Measurements from ENCODE around the gene SGTB. TPM values are rescaled to one million over a fixed set of nuclear protein-coding genes. Genes with fewer than 3 reads are reported as not detected.
A peak's percentile ranks its signal among the peaks of the same experiment; 100 is the strongest.

Gene SGTB
- polyA plus RNA-seq, 6 donors from 2014 or later = 1.9 to 4.3 (median 3.2) TPM

DNA sequence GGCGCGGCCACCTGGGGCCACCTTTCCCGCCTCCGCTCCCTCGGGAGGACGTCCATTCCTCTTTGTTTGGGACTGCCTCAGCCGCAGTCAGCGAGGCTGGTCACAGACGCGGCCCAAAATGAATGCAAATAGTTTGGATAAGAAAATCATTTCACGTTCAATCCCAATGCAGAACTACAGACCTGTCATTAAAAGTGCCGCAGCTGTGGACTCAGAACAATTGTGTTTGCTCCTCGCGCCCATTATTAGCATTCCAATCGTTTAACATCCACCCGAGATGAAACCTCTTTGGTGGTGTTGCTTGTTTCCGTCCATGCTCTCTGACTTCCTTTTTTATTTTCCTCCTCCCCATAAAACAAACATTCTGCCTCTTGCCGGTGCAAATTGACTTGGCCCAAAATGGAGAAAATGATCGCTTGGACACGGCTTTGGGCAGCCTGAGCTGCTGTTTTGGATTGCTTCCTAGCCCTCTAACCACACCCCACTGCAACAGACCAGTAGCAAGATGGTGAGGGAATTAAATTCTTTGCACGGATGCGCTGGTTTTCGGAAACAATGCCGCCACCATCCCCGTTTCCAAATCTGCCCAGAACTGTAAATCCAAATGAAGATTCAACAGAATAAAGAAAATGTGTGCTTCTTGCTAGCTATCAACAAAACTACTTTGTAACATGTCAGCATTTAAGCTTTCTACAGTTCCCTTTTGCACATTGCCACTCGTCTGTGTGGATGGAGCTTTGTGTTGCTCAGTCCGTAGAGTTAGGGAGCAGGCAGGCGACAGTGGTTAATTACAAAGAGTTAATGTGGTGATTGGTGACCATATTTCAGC is 880 bp upstream of the SGTB start:
- no peaks in the 10 kb centered on the region for H3K36me3 Mint-ChIP-seq
- peaks cover 0 to 1% (median 0%) of the 10 kb centered on the region in 7 donors for H3K9me3 Mint-ChIP-seq
- H3K27ac Mint-ChIP-seq = peak overlapping the region; percentile 29 to 93 (median 84)
- H3K27me3 Mint-ChIP-seq = no peaks in the 10 kb centered on the region
- DNase-seq = peak; percentile 11
- H3K4me1 Mint-ChIP-seq = peaks cover 15 to 38% (median 15%) of the 10 kb centered on the region in 3 donors
- H3K4me3 Mint-ChIP-seq = peak overlapping the region; percentile 86 to 99 (median 96)
- ATAC-seq (ENCODE audit: low read depth in 2 of 2) = peak in 1 of 2 donors; percentile 3

DNA sequence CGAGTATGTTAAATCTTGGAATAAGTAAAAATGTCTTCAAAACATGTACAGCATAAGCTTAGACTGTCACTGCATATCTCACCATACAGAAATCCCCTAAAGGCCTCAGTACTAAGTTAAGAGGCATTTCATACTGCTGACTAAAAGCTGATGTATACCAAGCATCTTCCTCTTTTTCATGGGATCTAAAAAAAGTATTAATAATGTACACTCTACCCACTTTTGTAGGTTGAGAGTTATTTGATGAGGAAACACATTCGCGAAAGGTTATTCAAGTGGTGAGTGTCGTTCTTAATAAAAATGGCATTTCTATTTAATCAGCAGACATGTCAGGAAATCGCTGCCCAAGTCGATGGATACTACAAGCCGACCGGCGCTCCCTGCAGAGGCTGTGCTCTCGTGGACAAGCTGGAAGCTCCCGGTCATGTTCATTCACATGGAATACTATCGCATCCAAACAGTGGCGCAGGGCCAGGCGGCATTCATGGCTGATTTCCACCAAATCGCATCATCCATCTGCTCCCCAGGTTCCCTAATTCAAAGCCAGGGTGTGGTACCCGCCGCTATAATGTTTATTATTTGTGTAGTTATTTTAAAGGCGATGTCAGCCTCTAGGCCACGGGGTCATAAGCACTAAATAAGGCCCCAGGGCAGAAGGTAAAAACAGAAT is 724 bp downstream of the SGTB start:
- H3K9me3 Mint-ChIP-seq = peaks cover 0 to 1% (median 0%) of the 10 kb centered on the region in 7 donors
- no peaks in the 10 kb centered on the region for H3K27me3 Mint-ChIP-seq
- H3K4me3 Mint-ChIP-seq = peak overlapping the region; percentile 79 to 97 (median 93)
- peak overlapping the region; percentile 29 to 91 (median 64) for H3K27ac Mint-ChIP-seq
- ATAC-seq (ENCODE audit: low read depth in 2 of 2) = peak; percentile 51 to 52
- H3K36me3 Mint-ChIP-seq = no peaks in the 10 kb centered on the region
- H3K4me1 Mint-ChIP-seq = peaks cover 15 to 29% (median 15%) of the 10 kb centered on the region in 3 donors
- DNase-seq = peak; percentile 18

DNA sequence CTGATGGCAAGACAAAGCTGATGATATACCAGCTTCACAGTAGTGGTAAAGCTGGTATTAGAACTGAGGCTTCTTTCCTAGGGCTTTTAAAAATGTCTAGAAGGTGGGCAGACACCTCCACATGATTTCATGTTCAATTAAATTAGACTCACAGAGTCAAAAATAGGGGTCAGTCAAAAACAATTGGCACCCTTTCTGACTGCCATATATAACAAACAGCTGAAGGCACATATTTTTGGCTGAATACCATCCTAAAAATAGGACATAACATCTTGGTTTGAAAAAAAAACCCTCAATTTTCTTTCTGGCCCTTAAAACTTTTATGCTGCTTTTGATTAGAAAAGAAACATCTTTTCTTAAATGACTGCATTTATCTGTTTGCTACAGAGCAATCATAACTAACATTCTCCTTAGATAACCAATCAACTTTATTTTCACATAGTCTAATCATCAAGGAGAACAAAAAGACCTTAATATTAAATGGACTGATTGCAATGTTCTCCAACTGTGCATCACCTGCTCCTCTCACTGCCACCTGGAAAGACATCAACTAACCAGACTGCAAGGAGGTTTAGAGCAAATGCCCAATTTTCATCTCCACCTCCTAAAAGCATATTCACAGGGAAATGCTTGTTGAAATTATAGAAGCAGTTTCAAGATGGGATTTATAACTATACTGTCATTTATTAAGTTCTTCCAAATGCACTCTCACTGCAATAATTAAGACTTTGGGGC is 3.2 kb downstream of the SGTB start:
- DNase-seq (no peak), ATAC-seq (ENCODE audit: low read depth in 2 of 2) (no peak)
- no peak overlapping the region for H3K27ac Mint-ChIP-seq
- H3K4me1 Mint-ChIP-seq = peaks cover 15 to 29% (median 20%) of the 10 kb centered on the region in 3 donors
- peaks cover 0 to 1% (median 0%) of the 10 kb centered on the region in 7 donors for H3K9me3 Mint-ChIP-seq
- peaks cover 0 to 8% of the 10 kb centered on the region in 2 donors for H3K36me3 Mint-ChIP-seq
- H3K27me3 Mint-ChIP-seq = no peaks in the 10 kb centered on the region
- H3K4me3 Mint-ChIP-seq = peak overlapping the region in 2 of 8 donors; percentile 30 to 45

DNA sequence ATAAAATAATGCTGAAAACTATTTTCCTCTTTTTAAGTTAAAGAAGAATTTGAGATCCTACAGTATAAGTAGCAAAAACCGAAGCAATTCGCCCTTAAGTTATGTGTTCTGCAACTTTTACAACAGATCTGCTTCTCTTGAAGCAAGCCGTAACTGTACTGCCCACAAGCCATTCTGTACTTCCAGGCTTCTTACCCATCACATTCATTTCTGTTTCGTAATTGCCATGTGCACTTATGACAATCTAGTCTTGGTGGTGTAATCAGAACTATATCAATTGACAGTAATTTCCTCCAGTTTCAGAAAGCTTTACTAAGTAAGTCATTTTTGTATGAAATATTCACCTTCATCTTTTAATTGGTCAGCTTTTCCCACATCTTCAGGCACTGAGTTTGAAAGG is 13.8 kb downstream of the SGTB start:
- H3K4me1 Mint-ChIP-seq = no peaks in the 10 kb centered on the region
- DNase-seq = no peak
- no peaks in the 10 kb centered on the region for H3K27me3 Mint-ChIP-seq
- H3K4me3 Mint-ChIP-seq = no peak overlapping the region
- peaks cover 8 to 16% of the 10 kb centered on the region in 2 donors for H3K36me3 Mint-ChIP-seq
- H3K9me3 Mint-ChIP-seq = no peaks in the 10 kb centered on the region
- ATAC-seq (ENCODE audit: low read depth in 2 of 2) = no peak
- no peak overlapping the region for H3K27ac Mint-ChIP-seq

DNA sequence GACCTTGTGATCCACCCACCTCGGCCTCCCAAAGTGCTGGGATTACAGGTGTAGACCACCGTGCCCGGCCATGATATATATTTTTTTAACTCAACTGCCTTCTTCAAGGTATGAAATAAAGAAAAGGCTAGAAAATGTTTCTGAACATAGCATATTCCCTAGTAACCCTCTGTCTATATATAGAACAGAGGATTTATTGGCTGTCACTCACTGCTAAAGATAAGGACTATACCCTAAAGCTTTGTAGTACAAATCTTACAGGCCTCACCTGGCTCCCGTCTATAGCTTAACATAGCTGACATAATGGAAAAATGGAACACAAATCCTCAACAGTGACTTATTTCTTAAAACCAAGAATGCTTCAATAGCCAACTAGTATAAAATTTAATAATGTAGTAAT is 14.2 kb downstream of the SGTB start:
- ATAC-seq (ENCODE audit: low read depth in 2 of 2) (no peak), DNase-seq (no peak)
- Mint-ChIP-seq H3K4me1 (no peaks in the 10 kb centered on the region), H3K4me3 (no peak overlapping the region), H3K36me3 (peaks cover 8 to 16% of the 10 kb centered on the region in 2 donors), H3K9me3 (no peaks in the 10 kb centered on the region), H3K27ac (no peak overlapping the region), H3K27me3 (no peaks in the 10 kb centered on the region)

DNA sequence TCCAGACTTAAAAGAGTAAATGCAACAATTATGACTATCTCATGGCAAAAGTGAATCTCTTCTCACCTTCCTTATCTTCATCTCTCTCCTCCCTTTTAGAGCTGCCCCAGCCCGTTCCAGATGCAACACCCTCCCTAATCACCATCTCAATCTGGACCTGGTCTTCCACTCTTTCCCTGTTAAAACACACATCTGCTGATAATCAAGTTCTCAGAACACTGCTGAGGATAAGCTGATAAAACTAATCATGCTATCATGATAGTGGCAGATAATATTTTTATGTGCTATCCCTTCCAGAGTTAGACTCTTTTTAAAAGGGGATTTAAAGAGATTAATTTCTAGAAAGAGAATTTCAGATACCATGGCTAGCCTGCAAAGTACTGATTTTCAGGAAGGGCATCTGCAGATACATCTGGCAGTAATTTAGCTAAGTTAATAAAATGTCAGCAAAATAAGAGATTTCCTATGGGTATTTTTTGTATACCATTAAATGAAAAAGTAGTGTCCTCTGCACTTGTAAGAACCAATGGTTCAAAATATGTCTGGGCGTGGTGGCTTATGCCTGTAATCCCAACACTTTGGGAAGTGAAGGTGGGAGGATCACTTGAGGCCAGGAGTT is 17.2 kb downstream of the SGTB start:
- H3K9me3 Mint-ChIP-seq = no peaks in the 10 kb centered on the region
- H3K4me1 Mint-ChIP-seq = peaks cover 0 to 2% (median 0%) of the 10 kb centered on the region in 3 donors
- H3K36me3 Mint-ChIP-seq = peaks cover 7 to 8% of the 10 kb centered on the region in 2 donors
- ATAC-seq (ENCODE audit: low read depth in 2 of 2) (no peak), DNase-seq (no peak)
- peak overlapping the region in 1 of 6 donors; percentile 33 for H3K27ac Mint-ChIP-seq
- no peak overlapping the region for H3K4me3 Mint-ChIP-seq
- H3K27me3 Mint-ChIP-seq = no peaks in the 10 kb centered on the region

DNA sequence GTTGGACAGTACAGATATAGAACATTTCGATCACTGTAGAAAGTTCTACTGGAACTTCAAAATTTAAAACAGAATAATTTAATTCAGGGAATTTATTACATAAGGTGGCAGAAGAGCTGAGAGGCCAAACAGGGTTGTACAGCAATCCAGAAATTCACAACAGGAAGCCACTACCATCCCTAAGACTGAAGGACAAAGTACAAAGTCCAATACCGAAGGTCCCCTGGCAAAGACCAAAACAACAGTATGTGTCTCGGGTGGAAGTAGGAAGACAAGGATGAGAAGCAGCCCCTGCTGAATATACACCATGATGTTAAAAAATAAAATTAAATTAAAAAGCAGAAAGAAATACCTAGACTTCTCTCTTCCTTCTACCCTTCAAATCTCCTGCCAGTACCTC is 19.9 kb downstream of the SGTB start:
- Mint-ChIP-seq H3K27me3 (no peaks in the 10 kb centered on the region), H3K27ac (peak overlapping the region in 1 of 6 donors; percentile 11), H3K4me1 (peaks cover 0 to 20% (median 9%) of the 10 kb centered on the region in 3 donors), H3K4me3 (no peak overlapping the region), H3K9me3 (no peaks in the 10 kb centered on the region), H3K36me3 (peaks cover 15% of the 10 kb centered on the region in 2 donors)
- DNase-seq (no peak), ATAC-seq (ENCODE audit: low read depth in 2 of 2) (no peak)

DNA sequence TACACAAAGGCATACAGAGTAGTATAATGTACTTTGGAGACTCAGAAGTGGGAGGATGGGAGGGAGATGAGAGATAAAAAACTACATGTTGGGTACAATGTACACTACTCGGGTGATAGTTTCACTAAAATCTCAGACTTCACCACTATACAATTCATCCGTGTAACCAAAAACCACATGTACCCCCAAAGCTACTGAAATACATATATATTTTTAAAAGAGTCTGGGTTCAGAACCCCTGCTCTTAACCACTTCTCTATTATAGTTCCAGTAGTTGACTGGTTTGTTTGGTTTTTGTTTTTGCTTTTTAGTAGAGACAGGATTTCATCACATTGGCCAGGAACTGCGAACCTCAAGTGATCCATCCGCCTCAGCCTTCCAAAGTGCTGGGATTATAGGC is 22.6 kb downstream of the SGTB start:
- Mint-ChIP-seq H3K36me3 (peaks cover 8 to 15% of the 10 kb centered on the region in 2 donors), H3K27me3 (no peaks in the 10 kb centered on the region)

DNA sequence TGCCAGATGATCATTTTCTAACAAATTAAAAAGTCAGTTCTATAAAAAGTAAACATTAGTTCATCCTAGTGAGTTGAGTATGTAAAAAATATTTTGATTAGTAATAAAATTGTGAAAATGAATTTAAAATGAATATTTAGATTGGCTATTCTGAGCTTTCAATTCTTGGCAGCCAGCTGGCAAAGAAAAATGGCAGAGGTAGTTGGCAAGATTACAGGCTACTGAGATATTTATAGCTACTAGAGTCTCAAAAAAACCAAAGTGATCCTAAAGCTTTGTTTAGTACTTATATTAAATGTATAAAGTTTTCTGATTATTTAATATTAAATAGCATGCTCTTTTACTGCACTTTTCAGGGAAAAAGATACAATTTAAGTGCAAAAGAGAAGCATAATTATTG is 25.0 kb downstream of the SGTB start:
- H3K27ac Mint-ChIP-seq = no peak overlapping the region
- no peaks in the 10 kb centered on the region for H3K27me3 Mint-ChIP-seq
- no peaks in the 10 kb centered on the region for H3K9me3 Mint-ChIP-seq
- no peak overlapping the region for H3K4me3 Mint-ChIP-seq
- peaks cover 16 to 20% of the 10 kb centered on the region in 2 donors for H3K36me3 Mint-ChIP-seq
- no peak for DNase-seq
- peaks cover 8 to 24% (median 9%) of the 10 kb centered on the region in 3 donors for H3K4me1 Mint-ChIP-seq
- no peak for ATAC-seq (ENCODE audit: low read depth in 2 of 2)

More for the DNA sequence above, 22.6 kb downstream of the SGTB start:
- H3K27ac Mint-ChIP-seq = peak overlapping the region in 1 of 6 donors; percentile 20
- DNase-seq = peak; percentile 6
- H3K4me1 Mint-ChIP-seq = peaks cover 0 to 20% (median 9%) of the 10 kb centered on the region in 3 donors
- no peaks in the 10 kb centered on the region for H3K9me3 Mint-ChIP-seq
- peak overlapping the region in 4 of 8 donors; percentile 16 to 63 (median 40) for H3K4me3 Mint-ChIP-seq
- peak in 1 of 2 donors; percentile 27 for ATAC-seq (ENCODE audit: low read depth in 2 of 2)

DNA sequence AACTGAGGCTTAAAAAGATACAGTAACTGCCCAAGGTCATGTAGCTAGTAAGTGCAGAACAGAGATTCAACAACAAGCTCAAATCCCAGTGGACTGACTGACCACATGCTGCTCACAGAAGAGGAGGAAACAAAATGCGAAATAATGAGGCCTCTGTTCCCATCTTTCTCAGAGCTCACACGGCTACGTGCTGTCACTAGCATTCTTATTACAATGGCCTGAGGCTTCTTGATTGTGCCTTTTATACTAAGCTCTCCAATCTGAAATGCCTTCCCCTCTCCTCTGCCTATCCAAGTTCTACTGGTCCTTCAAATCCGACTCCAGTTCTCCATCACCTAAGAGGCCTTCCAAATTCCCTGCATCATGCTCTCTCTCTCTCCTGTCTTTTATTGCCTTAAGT is 26.0 kb downstream of the SGTB start:
- H3K4me1 Mint-ChIP-seq = peaks cover 8 to 24% (median 9%) of the 10 kb centered on the region in 3 donors
- no peak for DNase-seq
- H3K27ac Mint-ChIP-seq = no peak overlapping the region
- no peak overlapping the region for H3K4me3 Mint-ChIP-seq
- H3K9me3 Mint-ChIP-seq = no peaks in the 10 kb centered on the region
- no peak for ATAC-seq (ENCODE audit: low read depth in 2 of 2)
- H3K27me3 Mint-ChIP-seq = no peaks in the 10 kb centered on the region
- H3K36me3 Mint-ChIP-seq = peaks cover 19 to 22% of the 10 kb centered on the region in 2 donors

DNA sequence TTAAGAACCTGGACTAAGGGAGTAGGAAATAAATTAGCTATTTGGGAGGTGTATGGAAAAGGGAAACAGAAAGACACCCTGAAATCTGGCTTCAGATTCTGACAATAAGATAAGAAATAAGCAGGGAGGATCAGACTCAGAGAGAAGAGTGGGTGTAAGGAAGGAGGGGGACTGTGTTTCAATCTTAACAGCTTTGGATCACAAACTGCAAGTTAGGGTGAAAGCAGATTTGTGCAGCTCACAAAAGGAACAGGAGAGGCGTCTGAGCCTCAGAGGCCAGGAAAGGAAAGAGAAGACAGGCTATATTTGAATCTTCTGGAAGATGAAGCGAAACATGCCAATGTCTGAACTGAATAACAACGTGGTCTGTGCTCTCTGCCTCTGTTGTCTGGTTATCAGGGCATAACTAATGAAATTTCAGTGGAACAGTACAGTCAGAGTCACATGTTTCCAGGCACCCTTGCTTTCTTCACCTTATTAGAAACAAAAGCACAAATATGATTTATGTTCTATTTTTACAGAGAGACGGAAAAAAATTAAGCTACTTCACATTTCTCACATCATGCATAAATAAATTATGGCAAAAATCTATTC is 26.6 kb downstream of the SGTB start:
- ATAC-seq (ENCODE audit: low read depth in 2 of 2) (no peak), DNase-seq (no peak)
- no peak overlapping the region for H3K4me3 Mint-ChIP-seq
- no peaks in the 10 kb centered on the region for H3K27me3 Mint-ChIP-seq
- peaks cover 24 to 25% of the 10 kb centered on the region in 2 donors for H3K36me3 Mint-ChIP-seq
- peaks cover 8 to 24% (median 9%) of the 10 kb centered on the region in 3 donors for H3K4me1 Mint-ChIP-seq
- no peak overlapping the region for H3K27ac Mint-ChIP-seq
- no peaks in the 10 kb centered on the region for H3K9me3 Mint-ChIP-seq

DNA sequence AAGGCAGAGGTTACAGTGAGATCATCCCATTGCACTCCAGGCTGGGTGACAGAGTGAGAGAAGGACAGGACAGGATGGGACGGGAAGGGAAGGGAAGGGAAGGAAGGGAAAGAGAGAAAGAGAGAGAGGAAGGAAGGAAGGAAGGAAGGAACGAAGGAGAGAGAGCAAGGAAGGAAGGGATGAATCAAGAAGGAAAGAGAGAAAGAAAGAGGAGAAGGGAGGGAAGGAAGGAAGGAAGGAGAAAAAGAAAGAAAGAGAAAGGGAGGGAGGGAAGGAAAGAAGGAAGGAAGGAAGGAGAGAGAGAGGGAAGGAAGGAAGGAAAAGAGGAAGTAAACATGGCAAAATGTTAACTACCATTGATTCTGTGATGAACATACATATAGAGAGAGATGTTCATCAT is 28.8 kb downstream of the SGTB start:
- Mint-ChIP-seq H3K36me3 (peaks cover 12 to 26% of the 10 kb centered on the region in 2 donors), H3K27me3 (no peaks in the 10 kb centered on the region), H3K4me1 (peaks cover 2 to 11% (median 8%) of the 10 kb centered on the region in 3 donors), H3K4me3 (no peak overlapping the region), H3K9me3 (no peaks in the 10 kb centered on the region), H3K27ac (no peak overlapping the region)
- no peak for DNase-seq
- no peak for ATAC-seq (ENCODE audit: low read depth in 2 of 2)
